Left lobe of liver (tissue), 2 donors: ENCODE measurements around the gene OR8J1. TPM values are rescaled to one million over a fixed set of nuclear protein-coding genes. Genes with fewer than 3 reads are reported as not detected.
"Not testable (repeated sequence)": the region's sequence is repeated elsewhere in the genome, so short reads cannot be mapped to it uniquely, and the experiment has no call there.

Experiments
- ATAC-seq: fragments of 200-7000 bp; cut with Tn5 transposase; one replicate; pipeline ENCODE4 v1.9.1; 2020; ENCODE audit warnings: mild to moderate bottlenecking, moderate library complexity
- DNase-seq: peaks from one replicate; pipeline ENCODE4 v3.0.0-alpha.2; 2020; ENCODE audit warnings: low spot score
- total RNA-seq: library from RNA; stranded (reverse); gene quantifications from one replicate; pipeline ENCODE4 v1.2.1, GENCODE V29; 2021
- donor health status: DM: no; HTN: no; CAD: no; lungs with moderate emphysema.
- donor health status: DM: no; HTN: yes; CAD: no.

OR8J1 gene
- total RNA-seq, result not detected

GRCh38 chr11:56353991-56354390, at the start of gene OR8J1:
OR8J1 (plus strand) TSS chr11:56354291; CDS start chr11:56360247, 5,956 bp downstream.
- no peak for ATAC-seq
- no peak for DNase-seq

GRCh38 chr11:56307836-56308235, 46.3 kb upstream of the OR8J1 start:
- no peak for DNase-seq
- no peak for ATAC-seq

- DNase-seq, result no peak
- ATAC-seq, result no peak
Measured at GRCh38 chr11:56314844-56315243, 39.2 kb upstream of the OR8J1 start, which contains the start of gene OR8K3. OR8K3 (plus strand) TSS chr11:56315144; CDS start chr11:56318307, 3,163 bp downstream.

GRCh38 chr11:56331861-56332491, 22.1 kb upstream of the OR8J1 start:
- no peak for DNase-seq
- ATAC-seq, result no peak

GRCh38 chr11:56333156-56333555, 20.9 kb upstream of the OR8J1 start:
- no peak for ATAC-seq

GRCh38 chr11:56340289-56340688, 13.8 kb upstream of the OR8J1 start:
- DNase-seq (no peak), ATAC-seq (no peak)

More at GRCh38 chr11:56333156-56333555, 20.9 kb upstream of the OR8J1 start:
- no peak for DNase-seq

- no peak for ATAC-seq
- no peak for DNase-seq
Measured at GRCh38 chr11:56345739-56346138, 8.4 kb upstream of the OR8J1 start, which contains the start of gene OR8K1. OR8K1 (plus strand) TSS chr11:56346039; CDS start chr11:56346039, 0 bp downstream.

GRCh38 chr11:56375324-56375723, 21.2 kb downstream of the OR8J1 start, which contains the start of gene OR8U1:
OR8U1 (plus strand) TSS chr11:56375624; CDS start chr11:56375624, 0 bp downstream.
- DNase-seq (no peak), ATAC-seq (no peak)

GRCh38 chr11:56380120-56380519, 26.0 kb downstream of the OR8J1 start:
- ATAC-seq (no peak), DNase-seq (no peak)

- ATAC-seq (no peak), DNase-seq (no peak)
Measured at GRCh38 chr11:56394381-56394780, 40.3 kb downstream of the OR8J1 start.

GRCh38 chr11:56396047-56396446, 42.0 kb downstream of the OR8J1 start:
- DNase-seq (no peak), ATAC-seq (no peak)

GRCh38 chr11:56401858-56402461, 47.9 kb downstream of the OR8J1 start:
- ATAC-seq, DNase-seq: not testable (repeated sequence)

- ATAC-seq, result no peak
Measured at GRCh38 chr11:56404393-56404792, 50.3 kb downstream of the OR8J1 start.

GRCh38 chr11:56410801-56411200, 56.7 kb downstream of the OR8J1 start:
- no peak for DNase-seq
- no peak for ATAC-seq

More at GRCh38 chr11:56404393-56404792, 50.3 kb downstream of the OR8J1 start:
- no peak for DNase-seq

Other genes with a start within 250 kb of the OR8J1 start
- not detected for gene OR8H3, start 231.9 kb upstream of the OR8J1 start, total RNA-seq
- gene OR8J3, start 214.1 kb upstream of the OR8J1 start, total RNA-seq, result not detected
- not detected for gene OR8K5, start 194.0 kb upstream of the OR8J1 start, total RNA-seq
- not detected for gene OR5J2, start 177.7 kb upstream of the OR8J1 start, total RNA-seq
- not detected for gene OR5T2, start 120.0 kb upstream of the OR8J1 start, total RNA-seq
- gene OR5T3, start 102.0 kb upstream of the OR8J1 start, total RNA-seq, result not detected
- gene OR5T1, start 80.1 kb upstream of the OR8J1 start, total RNA-seq, result not detected
- gene OR8H1, start 62.0 kb upstream of the OR8J1 start, total RNA-seq, result not detected
- gene OR8K3, start 39.1 kb upstream of the OR8J1 start, total RNA-seq, result not detected
- gene OR8K1, start 8.3 kb upstream of the OR8J1 start, total RNA-seq, result not detected
- gene OR8U1, start 21.3 kb downstream of the OR8J1 start, total RNA-seq, result not detected
- gene OR5AL1, start 58.4 kb downstream of the OR8J1 start, total RNA-seq, result not detected
- gene OR5M3, start 119.1 kb downstream of the OR8J1 start, total RNA-seq, result not detected
- not detected for gene OR5M8, start 137.1 kb downstream of the OR8J1 start, total RNA-seq
- not detected for gene OR5M11, start 189.0 kb downstream of the OR8J1 start, total RNA-seq
- gene OR5M10, start 223.4 kb downstream of the OR8J1 start, total RNA-seq, result not detected